NB4 (cell line): Measurements from ENCODE around the gene MAGEH1.
"Not testable (repeated sequence)": the region's sequence is repeated elsewhere in the genome, so short reads cannot be mapped to it uniquely, and the experiment has no call there.

Experiments
- POLR2A ChIP-seq: IDR thresholded peaks from 2 replicates; pipeline ENCODE4 v1.6.1; 2011; ENCODE audit warnings: mild to moderate bottlenecking; ENCODE audit not compliant: insufficient read length; ENCODE audit errors: extremely low read depth
- TF ChIP-seq, protein P1 (sequence below): IDR thresholded peaks from one replicate; pipeline ENCODE4 v1.5.1; 2012; ENCODE audit warnings: low read depth, low read length
- TF ChIP-seq, protein P2 (sequence below): IDR thresholded peaks from 2 replicates; pipeline ENCODE4 v1.6.1; 2011; ENCODE audit warnings: low read depth, low read length

DNA sequence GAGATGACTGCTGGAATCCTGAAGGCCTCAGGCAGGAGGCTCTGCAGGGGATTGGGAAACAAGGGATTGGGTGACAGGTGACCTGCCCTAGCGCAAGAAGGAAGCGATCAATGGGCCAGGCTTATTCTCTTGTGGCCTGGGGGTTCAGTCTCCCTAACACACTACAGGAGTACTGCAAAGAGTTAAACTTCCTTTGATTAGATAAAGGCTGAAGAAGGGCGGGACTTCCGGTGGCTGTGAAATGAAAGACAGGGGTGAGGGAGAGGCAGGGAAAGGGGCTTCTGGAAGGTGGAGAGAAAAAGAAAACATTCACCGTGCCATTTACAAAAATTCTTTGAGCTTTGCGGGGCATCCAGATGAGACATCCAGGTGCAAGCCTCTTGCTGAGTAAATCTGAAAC, 3.8 kb downstream of the MAGEH1 start:
- TF ChIP-seq, protein P1, sequence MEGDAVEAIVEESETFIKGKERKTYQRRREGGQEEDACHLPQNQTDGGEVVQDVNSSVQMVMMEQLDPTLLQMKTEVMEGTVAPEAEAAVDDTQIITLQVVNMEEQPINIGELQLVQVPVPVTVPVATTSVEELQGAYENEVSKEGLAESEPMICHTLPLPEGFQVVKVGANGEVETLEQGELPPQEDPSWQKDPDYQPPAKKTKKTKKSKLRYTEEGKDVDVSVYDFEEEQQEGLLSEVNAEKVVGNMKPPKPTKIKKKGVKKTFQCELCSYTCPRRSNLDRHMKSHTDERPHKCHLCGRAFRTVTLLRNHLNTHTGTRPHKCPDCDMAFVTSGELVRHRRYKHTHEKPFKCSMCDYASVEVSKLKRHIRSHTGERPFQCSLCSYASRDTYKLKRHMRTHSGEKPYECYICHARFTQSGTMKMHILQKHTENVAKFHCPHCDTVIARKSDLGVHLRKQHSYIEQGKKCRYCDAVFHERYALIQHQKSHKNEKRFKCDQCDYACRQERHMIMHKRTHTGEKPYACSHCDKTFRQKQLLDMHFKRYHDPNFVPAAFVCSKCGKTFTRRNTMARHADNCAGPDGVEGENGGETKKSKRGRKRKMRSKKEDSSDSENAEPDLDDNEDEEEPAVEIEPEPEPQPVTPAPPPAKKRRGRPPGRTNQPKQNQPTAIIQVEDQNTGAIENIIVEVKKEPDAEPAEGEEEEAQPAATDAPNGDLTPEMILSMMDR = not testable (repeated sequence)
- TF ChIP-seq POLR2A = not testable (repeated sequence)
- TF ChIP-seq, protein P2, sequence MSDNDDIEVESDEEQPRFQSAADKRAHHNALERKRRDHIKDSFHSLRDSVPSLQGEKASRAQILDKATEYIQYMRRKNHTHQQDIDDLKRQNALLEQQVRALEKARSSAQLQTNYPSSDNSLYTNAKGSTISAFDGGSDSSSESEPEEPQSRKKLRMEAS = not testable (repeated sequence)
